Transverse colon (tissue), 4 donors: ENCODE measurements around the gene ARL6IP5.

ENCODE experiments used
- EP300 ChIP-seq: sonication (generic); formaldehyde crosslinking; IDR thresholded peaks from one replicate; pipeline ENCODE4 v1.6.1; 2017; ENCODE audit warnings: antibody characterized with exemption, low read depth
- POLR2A ChIP-seq: fragments of 450-650 bp; IDR thresholded peaks from one replicate; pipeline ENCODE4 v1.6.1; 2016; ENCODE audit warnings: antibody characterized with exemption, mild to moderate bottlenecking, moderate library complexity
- POLR2AphosphoS5 ChIP-seq, 3 donors: sonication (generic); formaldehyde crosslinking; IDR thresholded peaks; one replicate each; pipeline ENCODE4 v1.6.1; 2016; ENCODE audit warnings: antibody characterized with exemption in 3 of 3
- TF ChIP-seq, protein P1 (sequence below), 5 experiments: fragments of 200-600 bp in 3 of 5; fragments of 450-650 bp in 2 of 5; sonication (generic) in 3 of 5; IDR thresholded peaks; 1 replicate in 2 of 5; 2 replicates in 3 of 5; pipeline ENCODE4 v1.5.1; 2016 to 2017; ENCODE audit warnings: antibody characterized with exemption in 5 of 5, inconsistent platforms in 3 of 5, mild to moderate bottlenecking in 2 of 5, moderate library complexity in 1 of 5

DNA sequence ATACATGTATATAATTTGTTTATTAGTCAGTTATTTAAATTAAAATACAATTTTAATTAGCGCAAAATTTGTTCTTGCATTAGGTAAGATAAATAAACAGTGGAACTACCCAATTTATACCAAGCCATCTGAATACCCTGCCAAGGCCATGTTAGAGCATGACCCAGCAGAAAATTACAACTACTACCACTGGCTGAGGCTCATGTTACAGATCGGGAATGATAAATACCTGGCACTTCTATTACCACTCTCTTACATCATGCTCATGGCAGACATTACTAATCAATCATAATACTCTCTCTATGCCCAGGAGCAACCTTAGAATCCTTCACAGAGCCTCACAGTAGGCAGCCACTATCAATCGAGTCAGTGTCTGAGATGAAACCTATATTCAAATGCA, 58.9 kb downstream of the ARL6IP5 start:
- TF ChIP-seq, protein P1, sequence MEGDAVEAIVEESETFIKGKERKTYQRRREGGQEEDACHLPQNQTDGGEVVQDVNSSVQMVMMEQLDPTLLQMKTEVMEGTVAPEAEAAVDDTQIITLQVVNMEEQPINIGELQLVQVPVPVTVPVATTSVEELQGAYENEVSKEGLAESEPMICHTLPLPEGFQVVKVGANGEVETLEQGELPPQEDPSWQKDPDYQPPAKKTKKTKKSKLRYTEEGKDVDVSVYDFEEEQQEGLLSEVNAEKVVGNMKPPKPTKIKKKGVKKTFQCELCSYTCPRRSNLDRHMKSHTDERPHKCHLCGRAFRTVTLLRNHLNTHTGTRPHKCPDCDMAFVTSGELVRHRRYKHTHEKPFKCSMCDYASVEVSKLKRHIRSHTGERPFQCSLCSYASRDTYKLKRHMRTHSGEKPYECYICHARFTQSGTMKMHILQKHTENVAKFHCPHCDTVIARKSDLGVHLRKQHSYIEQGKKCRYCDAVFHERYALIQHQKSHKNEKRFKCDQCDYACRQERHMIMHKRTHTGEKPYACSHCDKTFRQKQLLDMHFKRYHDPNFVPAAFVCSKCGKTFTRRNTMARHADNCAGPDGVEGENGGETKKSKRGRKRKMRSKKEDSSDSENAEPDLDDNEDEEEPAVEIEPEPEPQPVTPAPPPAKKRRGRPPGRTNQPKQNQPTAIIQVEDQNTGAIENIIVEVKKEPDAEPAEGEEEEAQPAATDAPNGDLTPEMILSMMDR (IDR thresholded peaks at IDR 0.05): no peak
- TF ChIP-seq POLR2AphosphoS5 (IDR thresholded peaks at IDR 0.05): no peak
- no peak for TF ChIP-seq POLR2A
- no peak for TF ChIP-seq EP300
